ENCODE results near the gene HSPA2.
"Not testable (repeated sequence)": the region's sequence is repeated elsewhere in the genome, so short reads cannot be mapped to it uniquely, and the experiment has no call there.

Gene HSPA2

GRCh38 chr14:64515053-64515452 is 25.5 kb upstream of the HSPA2 start:
- no peak for DNase-seq (ENCODE audit: low read depth in 2 of 2)

DNA sequence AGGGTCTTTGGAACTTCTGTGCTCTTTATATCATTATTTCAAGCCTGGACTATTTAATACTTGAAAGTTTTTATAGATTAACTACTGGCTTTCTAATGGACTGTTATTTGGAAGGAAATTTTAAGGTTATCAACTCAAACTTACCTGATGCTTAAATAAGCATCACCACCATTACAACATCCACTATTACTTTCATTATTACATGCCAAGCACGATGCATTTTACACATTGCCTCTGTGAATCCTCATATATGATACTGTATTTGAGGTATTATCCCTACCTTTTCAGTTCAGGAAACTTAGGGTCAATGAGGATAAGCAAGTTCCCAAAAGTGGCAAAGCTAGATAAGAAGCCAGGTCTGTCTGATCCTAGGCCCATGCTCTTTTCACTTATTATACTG is 23.6 kb upstream of the HSPA2 start:
- DNase-seq (ENCODE audit: low read depth in 2 of 2): no peak

GRCh38 chr14:64517667-64518066 is 22.9 kb upstream of the HSPA2 start:
- DNase-seq (ENCODE audit: low read depth in 2 of 2): not testable (repeated sequence)

- no peak for DNase-seq (ENCODE audit: low read depth in 2 of 2)
These were observed 22.3 kb upstream of the HSPA2 start for GRCh38 chr14:64518229-64518628.

DNA sequence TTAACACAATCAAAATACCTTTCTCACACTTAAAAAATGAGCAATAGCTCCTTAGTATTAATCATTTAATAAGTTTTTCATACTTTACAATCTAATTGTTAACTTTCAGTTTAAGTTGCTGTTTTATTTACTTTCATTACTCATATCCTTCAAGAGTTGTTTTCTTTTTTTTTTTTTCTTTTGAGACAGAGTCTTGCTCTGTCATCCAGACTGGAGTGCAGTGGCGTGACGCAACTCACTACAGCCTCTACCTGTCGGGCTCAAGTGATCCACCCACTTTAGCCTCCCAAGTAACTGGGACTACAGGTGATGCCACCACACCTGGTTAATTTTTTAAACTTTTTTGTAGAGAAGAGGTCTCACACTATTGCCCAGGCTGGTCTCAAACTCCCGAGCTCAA is 19.8 kb upstream of the HSPA2 start:
- no peak for DNase-seq (ENCODE audit: low read depth in 2 of 2)

DNA sequence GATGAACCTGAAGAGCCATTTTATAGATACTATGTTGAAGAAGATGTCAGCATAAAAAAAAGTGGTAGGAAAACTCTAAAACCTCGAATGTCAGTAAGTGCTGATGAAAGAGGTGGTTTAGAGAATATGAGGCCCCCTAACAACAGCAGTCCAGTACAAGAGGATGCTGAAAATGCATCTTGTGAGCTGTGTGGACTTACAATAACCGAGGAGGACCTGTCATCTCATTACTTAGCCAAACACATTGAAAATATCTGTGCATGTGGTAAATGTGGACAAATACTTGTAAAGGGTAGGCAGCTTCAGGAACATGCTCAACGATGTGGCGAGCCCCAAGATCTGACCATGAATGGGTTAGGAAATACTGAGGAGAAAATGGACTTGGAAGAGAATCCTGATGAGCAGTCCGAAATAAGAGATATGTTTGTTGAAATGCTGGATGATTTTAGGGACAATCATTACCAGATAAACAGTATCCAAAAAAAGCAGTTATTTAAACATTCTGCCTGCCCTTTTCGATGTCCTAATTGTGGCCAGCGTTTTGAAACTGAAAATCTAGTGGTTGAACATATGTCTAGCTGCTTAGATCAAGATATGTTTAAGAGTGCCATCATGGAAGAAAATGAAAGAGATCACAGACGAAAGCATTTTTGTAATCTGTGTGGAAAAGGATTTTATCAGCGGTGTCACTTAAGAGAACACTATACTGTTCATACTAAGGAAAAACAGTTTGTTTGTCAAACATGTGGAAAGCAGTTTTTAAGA is 17.8 kb upstream of the HSPA2 start:
- DNase-seq (ENCODE audit: low read depth in 2 of 2): no peak

DNA sequence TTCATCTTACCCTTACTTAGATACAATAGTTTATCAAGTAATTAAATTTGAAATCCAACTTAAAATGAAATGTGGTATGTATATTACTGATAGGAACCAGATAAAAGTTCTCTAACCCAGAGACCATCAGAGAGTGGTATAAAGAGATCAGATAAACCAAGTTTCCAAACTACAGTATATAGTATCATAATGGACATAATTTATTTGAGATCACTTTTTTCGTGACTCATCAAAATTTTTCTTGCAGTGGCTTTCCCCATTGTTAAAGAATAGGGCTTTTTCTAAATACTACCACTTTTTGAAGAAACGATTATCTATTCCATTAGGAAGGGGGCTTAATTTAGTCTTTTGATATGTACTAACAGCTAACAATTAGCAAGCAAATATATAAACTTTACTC is 15.2 kb upstream of the HSPA2 start:
- no peak for DNase-seq (ENCODE audit: low read depth in 2 of 2)

DNA sequence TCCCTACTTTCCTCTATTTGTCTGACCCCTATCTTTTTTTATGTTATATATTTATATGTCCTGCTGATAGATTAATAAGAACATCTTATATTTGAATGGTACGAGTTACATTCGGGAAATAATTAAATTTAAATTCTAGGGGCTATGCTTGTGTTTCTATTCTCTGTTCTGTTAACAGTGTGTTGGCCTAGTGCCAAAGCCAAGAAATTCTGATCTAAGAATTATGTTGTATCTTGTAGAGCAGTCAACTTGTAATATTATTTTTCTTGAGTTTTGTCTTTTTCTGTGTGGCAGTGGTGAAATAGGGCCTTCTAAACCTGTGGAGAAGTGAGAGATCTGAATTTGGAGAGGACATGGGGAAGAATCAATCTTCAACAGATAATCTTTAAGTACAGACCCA is 9.0 kb upstream of the HSPA2 start:
- no peak for DNase-seq (ENCODE audit: low read depth in 2 of 2)

GRCh38 chr14:64536488-64537245 is 3.9 kb upstream of the HSPA2 start:
- peak; percentile 62 to 71 for DNase-seq (ENCODE audit: low read depth in 2 of 2)

DNA sequence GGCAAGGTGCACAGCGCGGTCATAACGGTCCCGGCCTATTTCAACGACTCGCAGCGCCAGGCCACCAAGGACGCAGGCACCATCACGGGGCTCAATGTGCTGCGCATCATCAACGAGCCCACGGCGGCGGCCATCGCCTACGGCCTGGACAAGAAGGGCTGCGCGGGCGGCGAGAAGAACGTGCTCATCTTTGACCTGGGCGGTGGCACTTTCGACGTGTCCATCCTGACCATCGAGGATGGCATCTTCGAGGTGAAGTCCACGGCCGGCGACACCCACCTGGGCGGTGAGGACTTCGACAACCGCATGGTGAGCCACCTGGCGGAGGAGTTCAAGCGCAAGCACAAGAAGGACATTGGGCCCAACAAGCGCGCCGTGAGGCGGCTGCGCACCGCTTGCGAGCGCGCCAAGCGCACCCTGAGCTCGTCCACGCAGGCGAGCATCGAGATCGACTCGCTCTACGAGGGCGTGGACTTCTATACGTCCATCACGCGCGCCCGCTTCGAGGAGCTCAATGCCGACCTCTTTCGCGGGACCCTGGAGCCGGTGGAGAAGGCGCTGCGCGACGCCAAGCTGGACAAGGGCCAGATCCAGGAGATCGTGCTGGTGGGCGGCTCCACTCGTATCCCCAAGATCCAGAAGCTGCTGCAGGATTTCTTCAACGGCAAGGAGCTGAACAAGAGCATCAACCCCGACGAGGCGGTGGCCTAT is 875 bp downstream of the HSPA2 start:
- DNase-seq (ENCODE audit: low read depth in 2 of 2): no peak

DNA sequence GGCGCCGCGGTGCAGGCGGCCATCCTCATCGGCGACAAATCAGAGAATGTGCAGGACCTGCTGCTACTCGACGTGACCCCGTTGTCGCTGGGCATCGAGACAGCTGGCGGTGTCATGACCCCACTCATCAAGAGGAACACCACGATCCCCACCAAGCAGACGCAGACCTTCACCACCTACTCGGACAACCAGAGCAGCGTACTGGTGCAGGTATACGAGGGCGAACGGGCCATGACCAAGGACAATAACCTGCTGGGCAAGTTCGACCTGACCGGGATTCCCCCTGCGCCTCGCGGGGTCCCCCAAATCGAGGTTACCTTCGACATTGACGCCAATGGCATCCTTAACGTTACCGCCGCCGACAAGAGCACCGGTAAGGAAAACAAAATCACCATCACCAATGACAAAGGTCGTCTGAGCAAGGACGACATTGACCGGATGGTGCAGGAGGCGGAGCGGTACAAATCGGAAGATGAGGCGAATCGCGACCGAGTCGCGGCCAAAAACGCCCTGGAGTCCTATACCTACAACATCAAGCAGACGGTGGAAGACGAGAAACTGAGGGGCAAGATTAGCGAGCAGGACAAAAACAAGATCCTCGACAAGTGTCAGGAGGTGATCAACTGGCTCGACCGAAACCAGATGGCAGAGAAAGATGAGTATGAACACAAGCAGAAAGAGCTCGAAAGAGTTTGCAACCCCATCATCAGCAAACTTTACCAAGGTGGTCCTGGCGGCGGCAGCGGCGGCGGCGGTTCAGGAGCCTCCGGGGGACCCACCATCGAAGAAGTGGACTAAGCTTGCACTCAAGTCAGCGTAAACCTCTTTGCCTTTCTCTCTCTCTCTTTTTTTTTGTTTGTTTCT is 1.7 kb downstream of the HSPA2 start:
- no peak for DNase-seq (ENCODE audit: low read depth in 2 of 2)

DNA sequence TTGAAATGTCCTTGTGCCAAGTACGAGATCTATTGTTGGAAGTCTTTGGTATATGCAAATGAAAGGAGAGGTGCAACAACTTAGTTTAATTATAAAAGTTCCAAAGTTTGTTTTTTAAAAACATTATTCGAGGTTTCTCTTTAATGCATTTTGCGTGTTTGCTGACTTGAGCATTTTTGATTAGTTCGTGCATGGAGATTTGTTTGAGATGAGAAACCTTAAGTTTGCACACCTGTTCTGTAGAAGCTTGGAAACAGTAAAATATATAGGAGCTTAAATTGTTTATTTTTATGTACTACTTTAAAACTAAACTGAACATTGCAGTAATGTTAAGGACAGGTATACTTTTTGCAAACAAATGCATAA is 2.3 kb downstream of the HSPA2 start:
- no peak for DNase-seq (ENCODE audit: low read depth in 2 of 2)

GRCh38 chr14:64544607-64545312 is 4.2 kb downstream of the HSPA2 start:
- no peak for DNase-seq (ENCODE audit: low read depth in 2 of 2)

GRCh38 chr14:64549016-64549415 is 8.5 kb downstream of the HSPA2 start:
- DNase-seq (ENCODE audit: low read depth in 2 of 2): no peak

DNA sequence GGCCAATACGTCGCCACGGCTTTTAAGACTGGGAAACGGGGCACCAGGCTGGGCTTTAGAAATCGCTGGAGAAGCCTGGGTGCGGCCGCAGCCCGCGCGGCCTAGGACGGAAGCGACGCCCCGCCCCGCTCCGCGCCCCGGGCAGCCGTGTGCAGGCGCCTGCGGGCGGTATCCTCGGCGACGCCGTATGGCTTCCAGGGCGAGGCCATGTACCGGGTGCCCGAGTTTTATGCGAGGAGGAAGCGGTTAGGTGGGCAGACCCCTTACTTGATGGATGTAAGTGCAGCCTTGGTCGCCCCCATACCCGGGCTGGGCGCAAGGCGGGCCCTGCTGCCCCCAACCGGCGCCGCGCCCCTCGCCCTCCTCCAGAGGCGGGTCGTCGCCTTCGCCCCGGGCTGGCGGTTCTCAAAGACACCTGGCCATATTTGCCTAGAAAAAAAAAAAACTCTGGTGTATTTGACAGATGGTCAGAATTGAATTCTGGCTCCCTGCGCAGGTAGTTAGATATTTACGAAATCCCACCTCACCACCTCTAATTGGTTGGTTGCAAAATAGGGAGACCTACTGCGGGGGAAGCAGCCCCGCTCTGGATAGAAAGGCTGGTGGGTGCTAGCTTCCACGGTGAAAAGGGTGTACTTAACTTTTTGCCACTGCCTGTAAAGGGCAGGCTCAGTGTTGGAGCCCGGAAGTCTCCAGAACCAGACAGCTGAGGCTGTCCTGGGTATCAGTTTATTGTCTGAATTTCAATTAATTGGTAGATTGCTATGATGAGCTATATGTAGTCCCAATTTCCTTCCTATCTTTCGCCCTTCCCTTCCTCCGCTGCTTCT is 9.5 kb downstream of the HSPA2 start, which contains the start of gene PPP1R36:
Gene PPP1R36 (plus strand): TSS at position 171 of the 830 bp plus-strand sequence. CDS start 37 bp downstream, at position 208.
- DNase-seq (ENCODE audit: low read depth in 2 of 2): no peak

DNA sequence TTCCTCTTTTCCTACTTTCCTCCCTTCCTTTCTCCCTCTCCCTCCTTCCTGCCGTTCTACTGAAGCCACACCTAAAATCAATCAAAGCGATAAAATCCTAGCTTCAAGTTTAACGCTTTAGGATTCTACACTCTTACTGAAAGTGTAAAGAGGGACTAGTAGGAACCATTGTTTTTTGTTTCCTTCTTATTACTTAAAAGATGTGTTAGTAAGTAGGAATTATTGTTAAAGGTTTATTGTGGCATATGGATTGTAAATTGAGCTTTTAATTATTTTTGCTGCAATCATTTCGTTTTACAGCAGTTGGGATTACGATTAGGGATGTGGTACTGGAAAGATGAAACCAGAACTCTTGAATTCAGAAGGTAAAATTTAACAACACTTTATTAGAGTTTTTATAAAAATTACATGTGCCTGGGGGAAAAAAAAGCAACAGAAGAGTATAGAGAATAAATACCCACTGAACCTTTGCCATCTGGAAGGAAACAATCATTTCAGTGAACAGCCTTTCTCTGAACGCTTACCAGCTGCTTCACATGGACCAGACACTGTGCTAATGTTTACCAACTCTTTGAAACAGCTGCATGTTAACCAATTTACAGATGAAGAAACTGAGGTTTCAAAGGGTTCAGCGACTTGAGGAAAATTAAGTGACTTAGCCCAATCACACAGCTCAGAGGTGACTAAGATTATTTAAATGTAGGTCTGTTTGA is 10.2 kb downstream of the HSPA2 start:
- DNase-seq (ENCODE audit: low read depth in 2 of 2): no peak

GRCh38 chr14:64554556-64554955 is 14.0 kb downstream of the HSPA2 start:
- no peak for DNase-seq (ENCODE audit: low read depth in 2 of 2)

GRCh38 chr14:64556526-64556925 is 16.0 kb downstream of the HSPA2 start:
- peak; percentile 86 for DNase-seq (ENCODE audit: low read depth in 2 of 2)

- not testable (repeated sequence) for DNase-seq (ENCODE audit: low read depth in 2 of 2)
These were observed 17.7 kb downstream of the HSPA2 start for GRCh38 chr14:64558216-64558615.
